ENCODE measurements around the gene CNOT6.
"Not testable (repeated sequence)": the region's sequence is repeated elsewhere in the genome, so short reads cannot be mapped to it uniquely, and the experiment has no call there.

The CNOT6 gene

GRCh38 chr5:180516440-180516839, 22.3 kb downstream of the CNOT6 start:
- no peak for DNase-seq (ENCODE audit: low read depth, low spot score)

GRCh38 chr5:180519098-180519497, 24.9 kb downstream of the CNOT6 start:
- DNase-seq (ENCODE audit: low read depth, low spot score): peak; percentile 76

- DNase-seq (ENCODE audit: low read depth, low spot score): no peak
These were observed 26.9 kb downstream of the CNOT6 start for GRCh38 chr5:180521101-180521500.

GRCh38 chr5:180521591-180521990, 27.4 kb downstream of the CNOT6 start:
- no peak for DNase-seq (ENCODE audit: low read depth, low spot score)

GRCh38 chr5:180522330-180522729, 28.2 kb downstream of the CNOT6 start:
- DNase-seq (ENCODE audit: low read depth, low spot score): peak; percentile 9

- peak; percentile 20 for DNase-seq (ENCODE audit: low read depth, low spot score)
These were observed 29.7 kb downstream of the CNOT6 start for GRCh38 chr5:180523629-180524466.

GRCh38 chr5:180525399-180525798, 31.2 kb downstream of the CNOT6 start:
- DNase-seq (ENCODE audit: low read depth, low spot score): no peak

GRCh38 chr5:180526269-180526668, 32.1 kb downstream of the CNOT6 start:
- no peak for DNase-seq (ENCODE audit: low read depth, low spot score)

GRCh38 chr5:180527659-180528058, 33.5 kb downstream of the CNOT6 start:
- DNase-seq (ENCODE audit: low read depth, low spot score): no peak

- not testable (repeated sequence) for DNase-seq (ENCODE audit: low read depth, low spot score)
These were observed 36.9 kb downstream of the CNOT6 start for GRCh38 chr5:180531036-180531585.

GRCh38 chr5:180532268-180532667, 38.1 kb downstream of the CNOT6 start:
- no peak for DNase-seq (ENCODE audit: low read depth, low spot score)

GRCh38 chr5:180533845-180534244, 39.7 kb downstream of the CNOT6 start:
- DNase-seq (ENCODE audit: low read depth, low spot score): no peak

- DNase-seq (ENCODE audit: low read depth, low spot score): peak; percentile 27
These were observed 41.4 kb downstream of the CNOT6 start for GRCh38 chr5:180535573-180535972.

- no peak for DNase-seq (ENCODE audit: low read depth, low spot score)
These were observed 46.0 kb downstream of the CNOT6 start for GRCh38 chr5:180540050-180540694.

- no peak for DNase-seq (ENCODE audit: low read depth, low spot score)
These were observed 47.5 kb downstream of the CNOT6 start for GRCh38 chr5:180541710-180542109.

- DNase-seq (ENCODE audit: low read depth, low spot score): no peak
These were observed 51.1 kb downstream of the CNOT6 start for GRCh38 chr5:180545248-180545647.

- DNase-seq (ENCODE audit: low read depth, low spot score): no peak
These were observed 54.4 kb downstream of the CNOT6 start for GRCh38 chr5:180548563-180548962.

- DNase-seq (ENCODE audit: low read depth, low spot score): no peak
These were observed 59.4 kb downstream of the CNOT6 start for GRCh38 chr5:180553530-180553929.

GRCh38 chr5:180555168-180555921, 61.2 kb downstream of the CNOT6 start:
- DNase-seq (ENCODE audit: low read depth, low spot score): peak; percentile 45

GRCh38 chr5:180557217-180557809, 63.1 kb downstream of the CNOT6 start:
- no peak for DNase-seq (ENCODE audit: low read depth, low spot score)

GRCh38 chr5:180558232-180558631, 64.1 kb downstream of the CNOT6 start:
- DNase-seq (ENCODE audit: low read depth, low spot score): no peak

- no peak for DNase-seq (ENCODE audit: low read depth, low spot score)
These were observed 69.8 kb downstream of the CNOT6 start for GRCh38 chr5:180563994-180564393.
